Thoracic aorta (tissue), 2 donors: ENCODE results near the gene MICB. TPM values are rescaled to one million over a fixed set of nuclear protein-coding genes. Genes with fewer than 3 reads are reported as not detected.

ENCODE experiments used
- total RNA-seq, 2 donors: library from RNA; depleted of rRNA; stranded (reverse); fragments of >200 nt; gene quantifications; one replicate each; pipeline versions ENCODE4 v1.1.0 to v1.2.3, GENCODE V29; 2016

The MICB gene
- total RNA-seq, 2 donors from 2014 or later, result 4.1 to 6.6 TPM

Other genes starting within 250 kb of the MICB start
- gene HLA-C, start 226.1 kb upstream of the MICB start, total RNA-seq, result 100 to 1,000 TPM; 321 to 782 TPM
- gene HLA-B, start 141.0 kb upstream of the MICB start, total RNA-seq, result 100 to 1,000 TPM; 552 to 852 TPM
- gene MICA, start 94.5 kb upstream of the MICB start, total RNA-seq, result 10 to 100 TPM; 15.0 to 16.4 TPM
- not detected for gene MCCD1, start 30.8 kb downstream of the MICB start, total RNA-seq
- gene DDX39B, start 43.9 kb downstream of the MICB start, total RNA-seq, result 100 to 1,000 TPM; 198 to 217 TPM
- under 1 TPM; 0.78 to 0.95 TPM for gene ATP6V1G2, start 48.5 kb downstream of the MICB start, total RNA-seq
- gene NFKBIL1, start 49.5 kb downstream of the MICB start, total RNA-seq, result 10 to 100 TPM; 23.8 to 24.2 TPM
- not detected for gene LTA, start 74.1 kb downstream of the MICB start, total RNA-seq
- gene TNF, start 77.4 kb downstream of the MICB start, total RNA-seq, result 1 to 10 TPM in 1 of 2 donors, under 1 TPM in 1; 0.71 to 3.2 TPM
- gene LTB, start 84.3 kb downstream of the MICB start, total RNA-seq, result not detected
- gene LST1, start 88.1 kb downstream of the MICB start, total RNA-seq, result 10 to 100 TPM in 1 of 2 donors, 1 to 10 TPM in 1; 4.9 to 37.9 TPM
- not detected for gene NCR3, start 94.9 kb downstream of the MICB start, total RNA-seq
- 10 to 100 TPM; 21.5 to 39.6 TPM for gene AIF1, start 117.1 kb downstream of the MICB start, total RNA-seq
- gene PRRC2A, start 122.6 kb downstream of the MICB start, total RNA-seq, result 100 to 1,000 TPM in 1 of 2 donors, 10 to 100 TPM in 1; 94.2 to 130 TPM
- gene BAG6, start 154.5 kb downstream of the MICB start, total RNA-seq, result 100 to 1,000 TPM; 154 to 182 TPM
- 1 to 10 TPM in 1 of 2 donors, not detected in 1; 2.2 TPM for gene APOM, start 157.7 kb downstream of the MICB start, total RNA-seq
- 10 to 100 TPM; 23.7 to 40.1 TPM for gene C6orf47, start 162.6 kb downstream of the MICB start, total RNA-seq
- gene GPANK1, start 166.9 kb downstream of the MICB start, total RNA-seq, result 10 to 100 TPM; 15.0 to 19.2 TPM
- gene CSNK2B, start 167.9 kb downstream of the MICB start, total RNA-seq, result 100 to 1,000 TPM; 175 to 202 TPM
- gene LY6G5B, start 171.8 kb downstream of the MICB start, total RNA-seq, result 10 to 100 TPM in 1 of 2 donors, 1 to 10 TPM in 1; 9.6 to 24.3 TPM
- not detected for gene LY6G5C, start 182.9 kb downstream of the MICB start, total RNA-seq
- 10 to 100 TPM; 49.3 to 52.8 TPM for gene ABHD16A, start 205.2 kb downstream of the MICB start, total RNA-seq
- not detected for gene LY6G6F, start 208.7 kb downstream of the MICB start, total RNA-seq
- gene LY6G6D, start 217.2 kb downstream of the MICB start, total RNA-seq, result not detected
- gene LY6G6C, start 223.6 kb downstream of the MICB start, total RNA-seq, result not detected
- not detected for gene MPIG6B, start 225.2 kb downstream of the MICB start, total RNA-seq
- gene DDAH2, start 231.2 kb downstream of the MICB start, total RNA-seq, result 100 to 1,000 TPM; 136 TPM
- 100 to 1,000 TPM; 222 to 251 TPM for gene CLIC1, start 238.4 kb downstream of the MICB start, total RNA-seq
- gene MSH5, start 241.9 kb downstream of the MICB start, total RNA-seq, result 10 to 100 TPM in 1 of 2 donors, 1 to 10 TPM in 1; 5.7 to 10.5 TPM